HEK293 (cell line): Measurements from ENCODE around the gene ARHGEF11.

Experiments used
- ZBTB7A ChIP-seq: fragments of 450-650 bp; formaldehyde crosslinking; IDR thresholded peaks from 2 replicates; pipeline ENCODE4 v1.5.1; 2016; ENCODE audit warnings: low read depth, missing biosample characterization, missing genetic modification characterization
- ZNF585B ChIP-seq: fragments of 450-650 bp; formaldehyde crosslinking; IDR thresholded peaks from 2 replicates; pipeline ENCODE4 v1.5.1; 2016; ENCODE audit warnings: missing biosample characterization, missing genetic modification characterization

DNA sequence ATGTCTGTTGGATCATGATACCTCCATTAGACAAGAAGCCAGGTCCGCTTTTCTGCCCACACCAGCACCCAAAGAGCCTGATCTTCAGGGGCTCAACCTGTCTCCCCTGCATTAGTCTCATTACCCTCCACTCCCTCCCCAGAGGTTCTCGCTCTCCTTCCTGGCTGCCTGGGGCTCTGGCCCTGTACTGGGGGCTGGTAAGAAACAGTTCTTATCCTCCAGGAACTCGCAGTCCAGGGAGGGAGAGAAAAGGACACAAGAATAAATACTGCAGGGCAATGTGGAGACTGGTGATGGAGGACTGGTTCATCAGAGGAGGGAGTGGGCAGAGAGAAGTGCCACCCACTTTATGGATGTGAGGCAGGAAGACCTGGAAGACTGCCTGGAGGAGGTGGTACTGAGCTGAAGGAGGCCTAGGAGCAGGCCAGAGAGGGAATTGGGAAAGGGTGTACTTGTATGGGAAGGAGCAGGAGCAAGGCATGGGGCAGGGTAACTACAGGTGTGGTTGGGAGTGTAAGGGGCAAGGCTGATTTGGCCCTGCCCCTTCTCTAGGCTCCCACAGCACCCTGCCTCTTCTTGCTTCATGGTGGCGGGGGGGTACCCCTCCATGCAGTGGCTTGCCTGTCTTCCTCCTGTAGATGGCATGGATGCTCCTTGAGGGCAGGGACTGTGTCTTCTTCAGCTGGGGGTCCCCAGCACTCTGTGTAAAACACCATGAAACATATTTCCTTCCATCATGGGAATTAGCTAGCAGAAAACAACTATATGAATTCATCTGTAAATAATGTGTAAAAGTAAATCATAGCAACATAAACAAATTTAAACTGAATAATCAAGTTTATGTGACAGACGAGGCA lies 120.2 kb downstream of the ARHGEF11 start:
- TF ChIP-seq ZNF585B (tag by site-specific recombination) = no peak
- TF ChIP-seq ZBTB7A (tag by site-specific recombination) = no peak
